Heart right ventricle (tissue), 16 donors: Measurements from ENCODE around the gene SPON2. TPM values are rescaled to one million over a fixed set of nuclear protein-coding genes. Genes with fewer than 3 reads are reported as not detected.

ENCODE experiments used
- ATAC-seq, 8 donors: fragments of 200-7000 bp; cut with Tn5 transposase; one replicate each; pipeline ENCODE4 v1.9.1; 2020; ENCODE audit warnings: mild to moderate bottlenecking in 8 of 8, moderate library complexity in 8 of 8, moderate number of reproducible peaks in 1 of 8
- DNase-seq, 2 donors: peaks; one replicate each; pipeline ENCODE4 v3.0.0-alpha.2; 2020
- H3K27ac ChIP-seq, 10 donors: fragments of 200-600 bp; sonication (generic) in 2 of 10; one replicate each; pipeline versions ENCODE4 v1.5.0 to v1.8.0; 2020 to 2022; ENCODE audit warnings: mild to moderate bottlenecking in 3 of 10
- H3K27me3 ChIP-seq, 7 donors: fragments of 200-600 bp; one replicate each; pipeline ENCODE4 v1.8.0; 2021 to 2022; ENCODE audit warnings: mild to moderate bottlenecking in 2 of 7
- H3K36me3 ChIP-seq, 9 donors: fragments of 200-600 bp; sonication (generic) in 1 of 9; one replicate each; pipeline versions ENCODE4 v1.5.0 to v1.8.0; 2020 to 2022; ENCODE audit warnings: mild to moderate bottlenecking in 2 of 9
- H3K4me1 ChIP-seq, 9 donors: fragments of 200-600 bp; sonication (generic) in 1 of 9; one replicate each; pipeline versions ENCODE4 v1.5.0 to v1.8.0; 2020 to 2022; ENCODE audit warnings: mild to moderate bottlenecking in 4 of 9
- H3K4me3 ChIP-seq, 10 donors: fragments of 200-600 bp; sonication (generic) in 2 of 10; one replicate each; pipeline versions ENCODE4 v1.5.0 to v1.8.0; 2020 to 2022; ENCODE audit warnings: mild to moderate bottlenecking in 7 of 10, moderate library complexity in 2 of 10
- H3K9me3 ChIP-seq, 11 donors: fragments of 200-600 bp in 10 of 11; sonication (generic) in 2 of 11; one replicate each; pipeline versions ENCODE4 v1.5.0 to v1.8.0; 2013 to 2022; ENCODE audit warnings: mild to moderate bottlenecking in 2 of 11, control low read depth in 1 of 11, moderate library complexity in 1 of 11
- WGBS, 2 donors: extraction: QIAGEN DNeasy Blood & Tissue Kit; methylation state at CpG; one replicate each; pipeline ENCODE4 v1.1.7; 2013; ENCODE audit warnings: inconsistent platforms in 1 of 2; 5-methylcytosine and 5-hydroxymethylcytosine counted together
- intact Hi-C, 10 donors: fragments of 100-400 bp; cut with DNase I; formaldehyde crosslinking; loops; one replicate each; pipeline versions ENCODE4 v1.11.1 to v1.14.2; 2022
- polyA plus RNA-seq, 2 donors: library from polyadenylated mRNA; stranded (reverse); fragments of 200-250 nt; gene quantifications; one replicate each; pipeline ENCODE4 v1.2.3, GENCODE V29; 2013
- total RNA-seq, 10 donors: library from RNA; stranded (reverse); fragmentation: NEBNext Ultra II Directional in 3 of 10; extraction: Animal tissue kit (Norgen Biotek cat#: 25700) in 3 of 10; gene quantifications; one replicate each; pipeline versions ENCODE4 v1.2.1 to v1.2.4, GENCODE V29; 2021 to 2023
- TF ChIP-seq, protein P1 (sequence below), 9 donors: fragments of 200-600 bp; sonication (generic) in 2 of 9; IDR thresholded peaks; one replicate each; pipeline versions ENCODE4 v1.5.0 to v1.8.0; 2021 to 2022; ENCODE audit warnings: antibody characterized with exemption in 9 of 9, mild to moderate bottlenecking in 5 of 9, moderate library complexity in 1 of 9
- donor health status: Arrhythmogenic right ventricular cardiomyopathy.
- donor health status: ischemic (EF 13 %, LVEDD 7.1; RV severe dilation, severe dysfunction).
- donor health status: healthy with polysubstance abuse.
- donor health status: DM: no; HTN: yes; CAD: no.
- donor health status: DM: no; HTN: no; CAD: no.
- donor health status: ischemic (EF 25% LVEDD 6.9; RV normal size, moderate dysfunction).
- donor health status: ischemic (EF 25% LVEDD 5.7; RV mildly dilated, moderate dysfunction).
- donor health status: healthy.
- donor health status: DM: yes; HTN: yes; CAD: no.
- donor health status: Ischemic cardiomyopathy.
- donor health status: ischemic (EF 35%, LVEDD 5.7; RV mildly dilated, moderate dysfunction).
- donor health status: nonischemic (EF 11% LVEDD 7.7; RV severe dilation, severe dysfunction).
- donor health status: DM: yes; HTN: yes; CAD: no.
- donor health status: PGD.
- donor health status: ischemic (EF 29% LVEDD 5.4; RV normal size, mild dysfunction).
- donor health status: nonischemic (EF 23%, LVEDD 6.1; RV moderate dilation, normal function).

Gene SPON2
- total and polyA plus RNA-seq, 12 donors = 5.3 to 40.5 (median 12.1) TPM

- Histone ChIP-seq H3K9me3 (no peaks in the 10 kb centered on the region), H3K36me3 (peaks cover 0 to 12% (median 0%) of the 10 kb centered on the region in 9 donors), H3K4me3 (peak overlapping the region in 4 of 10 donors; percentile 63 to 79 (median 64)), H3K27me3 (peaks cover 9 to 49% (median 30%) of the 10 kb centered on the region in 7 donors), H3K27ac (peak overlapping the region in 1 of 10 donors; percentile 80), H3K4me1 (peaks cover 11 to 53% (median 34%) of the 10 kb centered on the region in 9 donors)
- WGBS, 2 donors = 84 to 88% methylated on average over 19 to 21 of the region's 21 CpGs
- TF ChIP-seq, protein P1, sequence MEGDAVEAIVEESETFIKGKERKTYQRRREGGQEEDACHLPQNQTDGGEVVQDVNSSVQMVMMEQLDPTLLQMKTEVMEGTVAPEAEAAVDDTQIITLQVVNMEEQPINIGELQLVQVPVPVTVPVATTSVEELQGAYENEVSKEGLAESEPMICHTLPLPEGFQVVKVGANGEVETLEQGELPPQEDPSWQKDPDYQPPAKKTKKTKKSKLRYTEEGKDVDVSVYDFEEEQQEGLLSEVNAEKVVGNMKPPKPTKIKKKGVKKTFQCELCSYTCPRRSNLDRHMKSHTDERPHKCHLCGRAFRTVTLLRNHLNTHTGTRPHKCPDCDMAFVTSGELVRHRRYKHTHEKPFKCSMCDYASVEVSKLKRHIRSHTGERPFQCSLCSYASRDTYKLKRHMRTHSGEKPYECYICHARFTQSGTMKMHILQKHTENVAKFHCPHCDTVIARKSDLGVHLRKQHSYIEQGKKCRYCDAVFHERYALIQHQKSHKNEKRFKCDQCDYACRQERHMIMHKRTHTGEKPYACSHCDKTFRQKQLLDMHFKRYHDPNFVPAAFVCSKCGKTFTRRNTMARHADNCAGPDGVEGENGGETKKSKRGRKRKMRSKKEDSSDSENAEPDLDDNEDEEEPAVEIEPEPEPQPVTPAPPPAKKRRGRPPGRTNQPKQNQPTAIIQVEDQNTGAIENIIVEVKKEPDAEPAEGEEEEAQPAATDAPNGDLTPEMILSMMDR (IDR thresholded peaks at IDR 0.05) = no peak
- intact Hi-C loops = loop anchor here in 9 of 10 donors (5.0 to 10.0 kb wide), 6 partner anchors 39 to 176 kb away; partner anchors contain the start of genes CTBP1 (in 6 of the 9) and UVSSA (in 6 of the 9)
- ATAC-seq (no peak), DNase-seq (no peak)
These were observed 3.9 kb downstream of the SPON2 start for GRCh38 chr4:1168191-1169101.

DNA sequence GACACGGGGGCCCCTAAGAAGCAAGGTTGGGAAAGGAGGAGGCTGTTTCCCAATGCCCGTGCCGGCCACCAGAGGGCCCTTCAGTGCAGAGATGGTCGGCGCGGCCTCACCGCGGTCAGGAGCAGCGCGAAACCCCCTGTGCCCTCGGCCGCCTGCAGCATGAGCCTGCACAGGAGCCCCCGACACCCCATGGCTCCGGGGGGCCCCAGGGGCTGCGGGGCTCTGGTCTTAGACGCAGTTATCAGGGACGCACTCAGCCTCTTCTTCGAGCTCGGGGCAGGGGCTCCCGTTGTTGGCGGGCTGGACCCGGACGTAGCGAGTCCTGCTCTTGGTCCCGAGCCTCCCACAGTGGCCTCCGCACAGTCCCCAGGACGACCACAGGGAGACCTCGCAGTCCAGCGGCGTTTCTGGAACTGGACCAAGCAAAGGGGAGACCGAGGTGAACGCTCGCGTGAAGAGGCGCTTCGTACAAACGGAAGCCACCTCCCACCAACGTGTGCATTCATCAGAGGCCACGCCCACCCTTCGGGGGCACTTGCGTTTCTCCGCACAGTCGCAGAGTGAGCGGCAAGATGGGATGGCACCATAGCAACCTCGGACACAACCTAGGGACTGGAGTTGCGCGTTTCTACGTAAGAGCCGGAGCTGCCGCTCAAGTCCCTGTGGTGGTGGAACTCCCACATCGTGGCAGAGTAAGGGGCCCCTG is 5.0 kb downstream of the SPON2 start:
- WGBS, 2 donors = 3 to 5% methylated on average over 51 of the region's 51 CpGs
- ATAC-seq (peak; percentile 80 to 92 (median 86)), DNase-seq (peak; percentile 76 to 83)
- Histone ChIP-seq H3K4me3 (peak overlapping the region; percentile 12 to 79 (median 62)), H3K4me1 (peaks cover 5 to 44% (median 27%) of the 10 kb centered on the region in 9 donors), H3K9me3 (no peaks in the 10 kb centered on the region), H3K36me3 (peaks cover 0 to 12% (median 0%) of the 10 kb centered on the region in 9 donors), H3K27me3 (peaks cover 9 to 39% (median 29%) of the 10 kb centered on the region in 7 donors), H3K27ac (peak overlapping the region in 2 of 10 donors; percentile 29 to 80)
- TF ChIP-seq, protein P1 (IDR thresholded peaks at IDR 0.05) = peak; percentile 84 to 96 (median 93)
- intact Hi-C loops = loop anchor here in 9 of 10 donors (1.0 to 10.0 kb wide), 8 partner anchors 40 to 177 kb away; partner anchors contain the start of genes CTBP1 (in 6 of the 9) and UVSSA (in 6 of the 9)

GRCh38 chr4:1166509-1167243 is 5.7 kb downstream of the SPON2 start:
- H3K4me3 ChIP-seq = peak overlapping the region in 8 of 10 donors; percentile 47 to 79 (median 63)
- H3K27me3 ChIP-seq = peaks cover 9 to 32% (median 22%) of the 10 kb centered on the region in 7 donors
- TF ChIP-seq, protein P1 (IDR thresholded peaks at IDR 0.05) = no peak
- no peak for DNase-seq
- H3K27ac ChIP-seq = peak overlapping the region in 1 of 10 donors; percentile 80
- peak in 7 of 8 donors; percentile 1 to 15 (median 12) for ATAC-seq
- peaks cover 4 to 37% (median 20%) of the 10 kb centered on the region in 9 donors for H3K4me1 ChIP-seq
- peaks cover 0 to 12% (median 0%) of the 10 kb centered on the region in 9 donors for H3K36me3 ChIP-seq
- H3K9me3 ChIP-seq = no peaks in the 10 kb centered on the region
- 52 to 61% methylated on average over 24 of the region's 24 CpGs for WGBS, 2 donors
- intact Hi-C loops = loop anchor here in 9 of 10 donors (1.0 to 10.0 kb wide), 8 partner anchors 41 to 178 kb away; partner anchors contain the start of genes CTBP1 (in 6 of the 9) and UVSSA (in 6 of the 9)
